Upper lobe of left lung (tissue), 4 donors: ENCODE results near the gene ATXN1.

Experiments used
- POLR2A ChIP-seq, 4 donors: fragments of 450-650 bp; IDR thresholded peaks; one replicate each; pipeline ENCODE4 v1.5.1; 2016 to 2017; ENCODE audit warnings: antibody characterized with exemption in 4 of 4, mild to moderate bottlenecking in 2 of 4
- TF ChIP-seq, protein P1 (sequence below), 6 experiments: fragments of 450-650 bp in 4 of 6; fragments of 200-600 bp in 2 of 6; sonication (generic) in 2 of 6; IDR thresholded peaks; one replicate each; pipeline ENCODE4 v1.5.1; 2016 to 2019; ENCODE audit warnings: antibody characterized with exemption in 6 of 6

DNA sequence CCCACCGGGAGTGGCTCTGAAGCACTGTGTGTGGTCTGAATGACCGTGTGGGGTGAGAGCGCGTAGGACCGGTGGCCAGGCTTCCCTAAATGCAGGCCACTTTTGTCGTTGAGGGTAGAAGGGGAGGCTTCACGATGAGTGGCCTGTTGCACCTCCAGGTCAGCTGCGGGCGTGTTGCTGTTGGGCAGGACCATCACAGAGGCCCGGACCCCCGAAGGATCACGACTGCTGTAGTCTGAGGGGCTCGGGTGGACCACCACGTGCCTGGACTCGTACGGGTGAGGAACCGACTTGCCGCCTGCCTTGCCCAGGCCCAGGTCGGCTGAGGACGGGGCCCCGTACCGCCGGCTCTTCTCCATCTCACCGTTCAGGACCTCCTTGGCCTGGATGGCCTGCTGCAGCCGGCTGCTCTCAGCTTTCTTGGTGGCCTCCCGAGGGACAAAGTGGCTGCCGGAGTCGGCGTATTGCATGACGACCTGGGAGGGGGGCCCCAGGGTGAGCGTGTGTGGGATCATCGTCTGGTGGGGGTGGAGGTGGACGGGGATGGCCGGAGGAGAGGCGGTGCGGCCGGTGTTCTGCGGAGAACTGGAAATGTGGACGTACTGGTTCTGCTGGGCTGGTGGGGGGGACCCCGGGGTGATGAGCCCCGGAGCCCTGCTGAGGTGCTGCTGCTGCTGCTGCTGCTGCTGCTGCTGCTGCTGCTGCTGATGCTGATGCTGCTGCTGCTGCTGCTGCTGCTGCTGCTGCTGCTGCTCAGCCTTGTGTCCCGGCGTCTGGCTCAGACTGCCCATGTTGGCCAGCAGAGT is 434.1 kb downstream of the ATXN1 start:
- TF ChIP-seq, protein P1, sequence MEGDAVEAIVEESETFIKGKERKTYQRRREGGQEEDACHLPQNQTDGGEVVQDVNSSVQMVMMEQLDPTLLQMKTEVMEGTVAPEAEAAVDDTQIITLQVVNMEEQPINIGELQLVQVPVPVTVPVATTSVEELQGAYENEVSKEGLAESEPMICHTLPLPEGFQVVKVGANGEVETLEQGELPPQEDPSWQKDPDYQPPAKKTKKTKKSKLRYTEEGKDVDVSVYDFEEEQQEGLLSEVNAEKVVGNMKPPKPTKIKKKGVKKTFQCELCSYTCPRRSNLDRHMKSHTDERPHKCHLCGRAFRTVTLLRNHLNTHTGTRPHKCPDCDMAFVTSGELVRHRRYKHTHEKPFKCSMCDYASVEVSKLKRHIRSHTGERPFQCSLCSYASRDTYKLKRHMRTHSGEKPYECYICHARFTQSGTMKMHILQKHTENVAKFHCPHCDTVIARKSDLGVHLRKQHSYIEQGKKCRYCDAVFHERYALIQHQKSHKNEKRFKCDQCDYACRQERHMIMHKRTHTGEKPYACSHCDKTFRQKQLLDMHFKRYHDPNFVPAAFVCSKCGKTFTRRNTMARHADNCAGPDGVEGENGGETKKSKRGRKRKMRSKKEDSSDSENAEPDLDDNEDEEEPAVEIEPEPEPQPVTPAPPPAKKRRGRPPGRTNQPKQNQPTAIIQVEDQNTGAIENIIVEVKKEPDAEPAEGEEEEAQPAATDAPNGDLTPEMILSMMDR (IDR thresholded peaks at IDR 0.05), result no peak
- TF ChIP-seq POLR2A (IDR thresholded peaks at IDR 0.05), result no peak
